ENCODE measurements around the gene GPR162.

The GPR162 gene

GRCh38 chr12:6824085-6824775, 2.6 kb downstream of the GPR162 start:
- DNase-seq = no peak

DNA sequence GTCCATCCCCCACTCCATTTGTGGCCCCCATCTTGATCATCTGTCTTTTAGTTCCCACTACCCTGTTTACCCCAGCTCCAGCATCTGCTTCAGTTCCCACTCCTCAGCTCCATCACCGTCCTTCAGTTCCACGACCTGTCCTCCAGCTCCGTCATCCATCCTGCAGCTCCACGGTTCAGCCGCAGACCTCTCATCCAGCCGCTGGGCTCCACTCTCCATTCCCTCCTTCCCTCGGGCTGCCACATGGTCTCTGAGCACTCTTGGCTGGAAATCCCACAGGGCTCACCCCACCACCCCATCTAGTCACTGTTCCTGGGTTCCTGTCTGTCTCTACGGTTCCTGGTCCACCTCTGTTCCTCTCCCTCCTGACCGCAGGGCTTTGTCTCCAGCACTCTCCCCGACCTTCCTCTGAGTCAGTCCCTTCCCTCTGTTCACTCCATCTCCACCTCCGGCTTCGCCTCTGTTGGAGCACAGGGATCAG, 3.3 kb downstream of the GPR162 start:
- no peak for DNase-seq

DNA sequence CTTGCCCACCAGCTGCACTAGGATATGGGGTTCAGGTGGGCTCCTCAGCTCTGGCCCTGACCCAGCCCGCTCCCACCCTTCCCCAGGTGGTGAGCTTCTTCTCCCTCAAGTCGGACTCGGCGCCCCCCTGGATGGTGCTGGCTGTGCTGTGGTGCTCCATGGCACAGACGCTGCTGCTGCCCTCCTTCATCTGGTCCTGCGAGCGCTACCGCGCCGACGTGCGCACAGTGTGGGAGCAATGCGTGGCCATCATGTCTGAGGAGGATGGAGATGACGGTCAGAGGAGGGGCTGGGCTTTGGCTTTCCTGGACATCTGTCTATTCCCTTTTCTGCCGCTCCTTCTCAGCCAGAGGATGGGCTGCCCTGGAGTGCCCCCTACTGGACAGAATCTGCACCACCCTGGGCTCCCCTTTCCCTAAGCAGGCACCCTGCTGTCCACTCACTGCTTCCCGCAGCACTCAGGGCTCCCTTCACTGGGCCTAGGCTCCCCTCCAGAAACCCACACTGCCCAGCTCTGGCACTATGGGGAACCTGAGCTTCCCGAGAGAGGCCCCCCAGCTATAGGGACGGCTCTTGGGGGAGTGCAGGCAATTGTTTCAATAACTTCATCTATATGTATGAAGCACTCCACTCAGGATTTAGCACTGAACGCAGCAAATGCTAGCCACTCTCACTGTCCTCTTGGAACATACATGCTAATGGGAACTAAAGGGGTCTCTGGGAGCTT, 3.9 kb downstream of the GPR162 start:
- peak; percentile 40 for DNase-seq

DNA sequence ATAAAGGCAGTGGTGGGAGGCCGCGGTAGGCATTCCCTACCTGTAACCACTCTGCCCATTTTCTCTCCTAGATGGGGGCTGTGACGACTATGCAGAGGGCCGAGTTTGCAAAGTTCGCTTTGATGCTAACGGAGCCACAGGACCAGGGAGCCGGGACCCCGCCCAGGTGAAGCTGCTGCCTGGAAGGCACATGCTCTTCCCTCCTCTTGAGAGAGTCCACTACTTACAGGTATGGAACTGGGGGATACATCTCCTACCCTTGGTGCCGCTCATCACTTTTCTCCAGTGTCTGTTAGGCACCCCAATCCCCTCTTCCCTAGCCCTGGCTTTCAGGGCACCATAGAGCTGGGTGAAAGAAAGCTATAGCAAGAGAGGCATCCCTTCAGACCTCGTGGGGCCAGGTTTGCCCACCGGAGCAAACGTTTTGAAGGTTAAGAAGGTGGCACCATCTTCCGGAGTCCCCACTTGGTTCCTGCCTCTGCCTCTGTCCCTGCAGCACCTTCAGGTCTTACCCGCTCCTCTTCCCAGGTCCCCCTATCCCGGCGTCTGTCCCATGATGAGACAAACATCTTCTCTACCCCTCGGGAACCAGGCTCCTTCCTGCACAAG, 4.6 kb downstream of the GPR162 start:
- DNase-seq = no peak

DNA sequence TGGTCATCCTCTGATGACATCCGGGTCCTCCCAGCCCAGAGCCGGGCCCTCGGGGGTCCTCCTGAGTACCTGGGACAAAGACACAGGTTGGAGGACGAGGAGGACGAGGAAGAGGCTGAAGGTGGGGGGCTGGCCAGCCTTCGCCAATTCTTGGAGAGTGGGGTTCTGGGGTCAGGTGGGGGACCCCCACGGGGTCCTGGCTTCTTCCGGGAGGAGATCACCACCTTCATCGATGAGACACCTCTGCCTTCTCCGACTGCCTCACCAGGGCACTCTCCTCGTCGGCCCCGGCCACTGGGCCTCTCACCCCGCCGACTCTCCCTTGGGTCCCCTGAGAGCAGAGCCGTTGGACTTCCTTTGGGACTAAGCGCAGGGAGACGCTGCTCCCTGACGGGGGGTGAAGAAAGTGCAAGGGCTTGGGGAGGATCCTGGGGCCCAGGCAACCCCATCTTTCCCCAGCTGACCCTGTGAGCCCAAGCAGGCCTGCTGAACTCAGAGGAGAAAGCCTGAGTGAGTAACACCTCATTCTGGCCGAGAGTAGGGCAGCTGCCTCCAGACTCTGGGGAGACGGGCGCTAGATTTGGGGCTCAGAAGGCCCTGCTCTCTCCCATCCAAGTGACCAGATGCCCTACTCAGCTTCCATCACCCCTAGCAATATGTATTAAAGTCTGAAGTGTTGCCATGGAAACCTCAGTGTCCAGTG, 5.3 kb downstream of the GPR162 start:
- DNase-seq = no peak

DNA sequence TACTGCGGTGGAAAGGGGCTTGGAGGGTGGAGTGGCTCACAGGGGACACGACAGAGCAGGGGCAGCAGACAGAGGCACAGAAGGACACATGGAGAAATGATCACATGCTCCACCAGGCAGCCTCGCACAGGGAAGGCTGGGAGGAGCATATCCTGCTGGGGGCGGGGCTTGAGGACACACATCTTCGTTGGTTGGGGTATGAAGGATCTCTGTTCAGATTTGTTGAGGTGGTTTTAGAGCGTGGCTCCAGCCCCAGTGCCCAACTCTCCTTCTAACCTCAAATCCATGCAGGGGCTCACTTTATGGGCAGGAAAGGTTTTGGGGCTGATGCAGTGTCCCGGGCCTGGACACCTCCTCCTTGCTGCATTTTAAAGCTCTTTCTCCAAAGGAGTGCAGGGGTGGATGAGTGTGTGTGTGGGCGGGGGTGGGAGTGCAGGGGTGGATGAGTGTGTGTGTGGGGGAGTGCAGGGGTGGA, 5.9 kb downstream of the GPR162 start:
- DNase-seq = peak; percentile 9

DNA sequence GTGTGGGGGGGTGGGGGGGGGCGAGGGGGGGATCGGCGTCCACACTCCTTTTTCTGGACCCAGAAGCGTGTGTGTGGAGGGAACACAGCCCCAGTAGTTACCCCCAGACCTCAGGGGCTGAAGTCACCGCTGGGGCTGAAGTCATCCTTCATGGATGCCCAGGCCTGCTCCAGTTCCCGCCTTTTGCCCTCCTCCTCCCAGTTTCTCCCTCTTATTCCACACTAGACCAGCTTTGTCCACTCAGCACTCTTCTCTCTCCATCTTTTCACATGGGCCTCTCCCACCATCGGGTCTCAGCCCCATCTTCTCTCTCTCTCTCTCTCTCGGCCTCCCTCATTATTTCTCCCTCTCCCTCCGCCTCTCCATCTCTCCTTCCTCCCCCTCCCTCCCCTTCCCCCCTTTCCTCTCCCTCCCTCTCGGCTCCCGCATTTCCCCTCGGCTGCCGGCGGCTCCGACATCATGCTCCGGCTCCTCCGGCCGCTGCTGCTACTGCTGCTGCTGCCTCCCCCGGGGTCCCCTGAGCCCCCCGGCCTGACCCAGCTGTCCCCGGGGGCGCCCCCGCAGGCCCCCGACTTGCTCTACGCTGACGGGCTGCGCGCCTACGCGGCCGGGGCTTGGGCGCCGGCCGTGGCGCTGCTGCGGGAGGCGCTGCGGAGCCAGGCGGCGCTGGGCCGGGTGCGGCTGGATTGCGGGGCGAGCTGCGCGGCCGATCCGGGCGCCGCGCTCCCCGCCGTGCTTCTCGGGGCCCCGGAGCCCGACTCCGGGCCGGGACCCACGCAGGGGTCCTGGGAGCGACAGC, 6.6 kb downstream of the GPR162 start, which contains the start of gene P3H3:
Gene P3H3, plus strand, starts transcription at position 426 of the 799 bp plus-strand sequence. Its CDS starts 34 bp downstream, at position 460.
- no peak for DNase-seq

DNA sequence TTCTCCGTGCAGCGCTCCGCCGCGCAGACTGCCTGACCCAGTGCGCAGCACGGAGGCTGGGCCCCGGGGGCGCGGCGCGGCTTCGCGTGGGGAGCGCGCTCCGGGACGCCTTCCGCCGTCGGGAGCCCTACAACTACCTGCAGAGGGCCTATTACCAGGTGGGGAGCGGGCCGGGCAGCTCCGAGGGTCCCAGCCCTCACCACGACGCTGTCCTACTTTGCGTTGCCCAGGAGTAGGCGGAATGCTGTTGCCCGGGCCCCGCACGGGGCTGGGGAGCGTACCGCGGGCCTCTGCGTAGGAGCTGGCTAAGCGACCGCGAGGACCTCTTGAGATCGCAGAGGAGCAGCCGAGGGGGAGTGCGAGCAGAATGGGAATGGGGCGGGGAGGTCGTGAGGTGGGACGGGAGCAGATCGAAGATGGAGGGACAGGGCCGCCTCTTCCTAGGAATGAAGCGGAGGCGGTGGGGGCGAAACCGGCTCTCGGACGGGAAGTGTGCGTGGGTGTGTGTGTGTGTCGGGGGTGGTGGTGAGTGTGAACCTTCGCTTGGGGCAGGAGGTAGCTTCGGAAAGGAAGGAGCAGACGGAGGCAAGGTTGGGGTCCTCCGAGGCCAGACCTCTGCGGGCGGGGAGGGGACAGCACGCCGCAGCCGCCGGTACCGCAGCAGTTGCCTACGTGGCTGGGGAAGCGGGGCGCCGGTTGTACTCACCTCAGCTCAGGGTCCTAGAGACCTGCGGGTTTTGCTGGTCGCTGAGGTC, 7.3 kb downstream of the GPR162 start:
- DNase-seq = no peak

DNA sequence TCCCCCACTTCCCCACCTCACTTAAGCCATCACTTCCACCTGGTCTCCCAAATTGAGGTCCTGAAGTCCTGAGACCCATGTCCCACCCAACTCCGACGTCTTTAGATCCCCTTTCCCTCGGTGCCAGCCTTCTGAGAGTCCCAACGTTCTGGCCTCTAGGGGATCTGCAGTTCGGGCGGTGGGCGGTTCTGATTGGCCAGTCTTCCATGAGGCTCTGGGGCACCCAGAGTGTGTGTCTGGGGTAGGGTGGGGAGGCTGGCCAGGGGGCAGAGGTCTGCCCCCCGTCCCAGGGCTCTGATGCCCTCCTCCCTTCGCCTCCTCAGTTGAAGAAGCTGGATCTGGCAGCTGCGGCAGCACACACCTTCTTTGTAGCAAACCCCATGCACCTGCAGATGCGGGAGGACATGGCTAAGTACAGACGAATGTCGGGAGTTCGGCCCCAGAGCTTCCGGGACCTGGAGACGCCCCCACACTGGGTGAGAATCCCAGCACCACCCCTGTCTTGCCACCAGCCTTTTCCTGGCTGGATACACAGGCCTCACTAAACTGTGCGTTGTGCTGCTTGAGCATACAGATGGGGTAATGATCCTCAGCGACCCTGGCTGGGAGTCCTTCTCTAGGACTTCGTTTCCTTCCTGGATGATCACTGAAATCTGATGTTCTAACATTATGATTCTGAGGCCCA, 8.1 kb downstream of the GPR162 start:
- DNase-seq = no peak

DNA sequence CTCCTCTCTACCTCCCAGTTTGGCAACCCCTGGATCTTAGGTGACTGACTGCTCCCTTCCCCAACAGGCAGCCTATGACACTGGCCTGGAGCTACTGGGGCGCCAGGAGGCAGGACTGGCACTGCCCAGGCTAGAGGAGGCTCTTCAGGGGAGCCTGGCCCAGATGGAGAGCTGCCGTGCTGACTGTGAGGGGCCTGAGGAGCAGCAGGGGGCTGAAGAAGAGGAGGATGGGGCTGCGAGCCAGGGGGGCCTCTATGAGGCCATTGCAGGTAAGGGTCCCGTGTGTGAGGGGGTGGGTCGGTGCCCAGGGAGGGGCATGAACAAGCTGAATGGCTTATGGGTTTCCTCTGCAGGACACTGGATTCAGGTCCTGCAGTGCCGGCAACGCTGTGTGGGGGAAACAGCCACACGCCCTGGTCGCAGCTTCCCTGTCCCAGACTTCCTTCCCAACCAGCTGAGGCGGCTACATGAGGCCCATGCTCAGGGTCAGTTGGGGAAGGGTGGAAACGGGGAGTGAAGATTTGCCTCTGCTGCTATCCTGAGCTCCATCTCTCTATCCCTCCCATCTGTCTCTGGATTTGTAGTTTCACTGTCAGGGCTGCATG, 8.8 kb downstream of the GPR162 start:
- no peak for DNase-seq

DNA sequence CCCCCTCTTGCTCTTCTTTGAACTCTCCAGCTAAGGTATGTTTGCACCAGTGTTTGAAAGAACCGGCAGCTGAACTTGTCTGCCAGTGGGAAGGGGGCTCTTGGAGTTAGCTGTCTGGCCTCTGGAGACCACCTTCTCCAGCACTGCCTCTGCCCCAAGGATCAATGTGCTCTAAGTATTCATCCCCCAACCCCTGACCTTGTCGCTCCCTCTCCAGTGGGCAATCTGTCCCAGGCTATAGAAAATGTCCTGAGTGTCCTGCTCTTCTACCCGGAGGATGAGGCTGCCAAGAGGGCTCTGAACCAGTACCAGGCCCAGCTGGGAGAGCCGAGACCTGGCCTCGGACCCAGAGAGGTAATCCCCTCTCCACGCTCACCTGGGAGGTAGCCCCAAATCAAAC, 9.4 kb downstream of the GPR162 start:
- no peak for DNase-seq

GRCh38 chr12:6831450-6831995, 9.9 kb downstream of the GPR162 start:
- DNase-seq = no peak

DNA sequence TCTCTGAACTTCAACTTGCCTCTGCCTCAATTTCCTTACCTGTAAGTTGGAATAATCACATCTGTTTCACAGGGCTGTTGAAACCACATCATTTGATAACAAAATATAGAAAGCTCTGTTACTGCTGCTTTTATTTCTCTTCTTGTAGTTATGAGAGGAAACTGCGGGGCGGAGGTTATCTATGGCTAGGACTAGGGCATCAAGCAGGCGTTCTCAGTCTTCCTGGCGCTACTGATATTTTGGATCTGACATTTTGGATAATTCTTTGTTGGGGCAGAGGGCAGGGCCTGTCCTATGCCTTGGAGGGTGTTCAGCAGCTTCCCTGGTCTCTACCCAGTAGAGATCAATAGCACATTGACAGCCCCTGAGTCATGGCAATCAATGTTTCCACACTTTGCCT, 10.5 kb downstream of the GPR162 start:
- no peak for DNase-seq

- no peak for DNase-seq
Measured at GRCh38 chr12:6833189-6833890, 11.7 kb downstream of the GPR162 start.

DNA sequence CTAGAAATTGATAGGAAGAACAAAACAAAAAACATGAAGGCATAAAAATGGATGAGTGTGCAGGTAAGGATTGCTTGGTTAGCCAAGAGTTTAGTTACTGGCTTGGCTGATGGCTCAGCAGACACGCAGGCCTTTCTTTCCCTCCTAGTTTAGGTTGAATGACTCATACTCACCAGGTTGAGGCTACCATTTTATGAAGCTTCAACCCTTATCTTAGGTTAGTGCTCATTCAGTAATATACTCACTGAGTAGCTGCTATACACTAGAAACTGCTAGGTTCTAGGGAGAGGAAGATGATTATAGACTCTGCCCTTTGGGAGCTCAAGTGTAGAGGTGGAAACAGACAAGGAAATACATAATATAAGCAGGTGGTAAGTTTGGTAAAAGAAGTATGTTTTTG, 12.6 kb downstream of the GPR162 start:
- no peak for DNase-seq

- no peak for DNase-seq
Measured at GRCh38 chr12:6834873-6835272, 13.3 kb downstream of the GPR162 start.

- no peak for DNase-seq
Measured at GRCh38 chr12:6836851-6837250, 15.2 kb downstream of the GPR162 start.

DNA sequence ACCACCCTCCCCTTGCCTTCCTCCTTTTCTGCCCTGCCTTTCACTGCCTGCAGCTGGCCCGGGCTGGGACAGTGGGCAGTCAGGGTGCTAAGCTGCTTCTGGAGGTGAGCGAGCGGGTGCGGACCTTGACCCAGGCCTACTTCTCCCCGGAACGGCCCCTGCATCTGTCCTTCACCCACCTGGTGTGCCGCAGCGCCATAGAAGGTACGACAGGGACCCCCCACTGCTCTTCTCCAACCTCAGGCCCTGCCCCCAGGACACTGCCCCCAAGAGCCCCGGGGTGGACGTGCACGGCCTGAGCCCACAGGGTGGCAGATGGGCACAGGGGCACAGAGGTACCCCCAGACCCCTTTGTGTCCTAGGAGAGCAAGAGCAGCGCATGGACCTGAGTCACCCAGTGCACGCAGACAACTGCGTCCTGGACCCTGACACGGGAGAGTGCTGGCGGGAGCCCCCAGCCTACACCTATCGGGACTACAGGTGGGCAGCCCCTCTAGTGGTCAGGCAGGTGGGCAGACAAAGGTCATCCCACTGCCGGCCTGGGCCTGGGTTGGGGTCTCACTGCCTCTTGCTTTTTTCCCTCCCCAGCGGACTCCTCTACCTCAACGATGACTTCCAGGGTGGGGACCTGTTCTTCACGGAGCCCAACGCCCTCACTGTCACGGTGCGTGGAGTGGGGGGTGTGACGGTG, 15.9 kb downstream of the GPR162 start:
- no peak for DNase-seq

DNA sequence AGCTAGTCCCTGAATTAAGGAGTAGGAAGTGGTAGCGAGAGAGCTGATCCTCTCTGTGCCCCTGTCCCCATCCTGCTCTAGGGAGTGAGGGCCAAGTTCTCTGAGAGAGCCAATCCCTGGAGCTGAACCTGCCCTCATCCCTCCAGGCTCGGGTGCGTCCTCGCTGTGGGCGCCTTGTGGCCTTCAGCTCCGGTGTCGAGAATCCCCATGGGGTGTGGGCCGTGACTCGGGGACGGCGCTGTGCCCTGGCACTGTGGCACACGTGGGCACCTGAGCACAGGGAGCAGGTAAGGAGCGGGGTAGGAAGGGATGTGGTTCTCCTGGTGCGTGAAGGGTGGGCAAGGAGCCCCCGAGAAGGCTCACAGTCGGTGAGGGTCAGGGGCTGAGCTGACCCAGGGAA, 17.2 kb downstream of the GPR162 start:
- DNase-seq = no peak
